ENCODE measurements around the gene EPHX1.

Gene EPHX1

GRCh38 chr1:225861834-225862580 lies 52.1 kb downstream of the EPHX1 start:
- no peak for DNase-seq (ENCODE audit: low spot score)

DNA sequence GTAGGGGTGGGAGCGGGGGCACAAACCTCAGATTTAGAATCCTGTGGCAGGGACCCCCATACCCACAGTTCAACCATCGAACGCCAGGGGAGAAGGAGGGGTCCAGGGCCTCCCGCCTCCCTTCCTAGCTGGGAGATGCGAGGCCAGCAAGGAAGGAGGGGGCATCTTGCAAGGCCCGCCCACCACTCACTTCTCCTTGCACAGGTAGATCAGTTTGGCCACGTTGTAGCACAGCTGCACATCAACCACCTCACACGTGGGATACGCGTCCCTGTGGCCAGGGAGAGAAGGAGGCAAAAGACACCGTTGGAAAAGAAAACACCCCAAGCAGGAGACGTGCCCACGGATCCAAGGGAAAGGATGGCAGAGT lies 52.6 kb downstream of the EPHX1 start:
- DNase-seq (ENCODE audit: low spot score) = no peak

DNA sequence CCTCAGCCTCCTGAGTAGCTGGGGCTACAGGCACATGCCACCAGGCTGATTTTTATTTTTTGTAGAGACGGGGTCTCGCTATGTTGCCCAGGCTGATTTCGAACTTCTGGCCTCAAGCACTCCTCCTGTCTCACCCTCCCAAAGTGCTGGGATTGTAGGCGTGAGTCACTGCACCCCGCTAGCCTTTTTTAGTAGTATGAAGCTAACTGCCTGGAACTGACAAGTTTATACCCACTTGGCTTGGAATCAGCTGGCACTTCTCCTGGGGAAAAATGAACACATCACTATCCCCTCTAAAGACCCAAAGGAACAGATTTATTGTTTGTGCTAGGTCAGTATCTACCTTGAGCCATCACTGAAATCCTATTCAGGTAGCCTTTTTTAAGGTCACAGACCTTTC lies 53.2 kb downstream of the EPHX1 start:
- no peak for DNase-seq (ENCODE audit: low spot score)

- no peak for DNase-seq (ENCODE audit: low spot score)
Measured at GRCh38 chr1:225865514-225865913, 55.6 kb downstream of the EPHX1 start.

GRCh38 chr1:225866061-225866837 lies 56.3 kb downstream of the EPHX1 start:
- DNase-seq (ENCODE audit: low spot score) = no peak

DNA sequence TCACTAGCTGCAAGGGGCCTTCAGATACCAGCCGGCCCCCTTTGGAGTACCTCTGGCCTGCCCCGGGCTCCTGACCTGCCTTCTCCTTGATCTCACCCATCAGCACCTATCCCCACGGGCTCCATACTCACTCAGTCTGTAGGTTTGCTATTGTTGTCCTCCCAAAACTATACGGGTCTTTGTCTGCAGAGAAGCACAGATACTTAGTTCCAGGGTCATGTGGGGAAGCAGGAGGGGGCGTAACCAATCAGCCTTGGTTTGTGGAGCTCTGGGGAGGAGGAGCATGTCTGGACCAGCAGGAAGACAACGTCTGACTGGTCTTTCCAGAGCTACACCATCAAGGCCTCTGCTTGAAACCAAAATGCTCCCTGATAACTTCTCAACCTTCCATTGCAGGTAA lies 57.1 kb downstream of the EPHX1 start:
- DNase-seq (ENCODE audit: low spot score) = no peak

DNA sequence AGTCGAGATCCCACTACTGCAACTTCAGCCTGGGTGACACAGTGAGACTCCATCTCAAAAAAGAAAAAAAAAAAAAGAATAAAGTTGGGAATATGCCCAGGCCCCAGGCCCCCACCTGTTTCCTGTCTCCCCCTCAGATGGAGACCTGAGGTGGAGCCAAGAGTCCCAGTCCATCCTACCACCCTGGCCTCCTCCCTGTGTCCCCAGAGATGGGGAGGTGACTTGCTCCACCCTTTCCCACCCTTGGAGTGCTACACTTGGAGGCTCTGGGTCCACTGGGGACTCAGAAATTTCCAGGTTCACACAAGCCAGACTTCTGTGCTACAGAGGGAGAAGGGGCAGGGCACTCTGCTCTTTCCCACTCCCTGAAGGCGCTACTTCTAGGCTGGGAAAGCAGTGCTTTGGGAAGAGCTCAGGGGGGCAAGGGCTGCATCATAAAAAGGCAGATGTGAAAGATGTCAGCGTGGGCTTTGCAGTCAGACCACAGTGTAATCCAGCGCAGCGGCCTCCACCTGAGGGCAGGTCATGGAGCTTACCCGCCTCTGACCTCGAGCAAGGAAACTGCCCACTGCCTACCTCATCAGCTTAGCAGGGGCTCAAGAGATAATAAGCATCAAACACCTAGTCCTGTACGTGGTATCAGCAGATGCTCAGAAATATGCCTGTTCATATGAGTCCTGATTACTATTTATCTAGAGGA lies 58.9 kb downstream of the EPHX1 start:
- no peak for DNase-seq (ENCODE audit: low spot score)

GRCh38 chr1:225870911-225871310 lies 61.0 kb downstream of the EPHX1 start:
- no peak for DNase-seq (ENCODE audit: low spot score)

GRCh38 chr1:225871359-225872074 lies 61.6 kb downstream of the EPHX1 start:
- no peak for DNase-seq (ENCODE audit: low spot score)

- no peak for DNase-seq (ENCODE audit: low spot score)
Measured at GRCh38 chr1:225872075-225872430, 62.1 kb downstream of the EPHX1 start.

- no peak for DNase-seq (ENCODE audit: low spot score)
Measured at GRCh38 chr1:225873281-225873850, 63.4 kb downstream of the EPHX1 start.

GRCh38 chr1:225874431-225874830 lies 64.5 kb downstream of the EPHX1 start:
- DNase-seq (ENCODE audit: low spot score) = no peak

GRCh38 chr1:225875044-225875815 lies 65.3 kb downstream of the EPHX1 start:
- no peak for DNase-seq (ENCODE audit: low spot score)

- DNase-seq (ENCODE audit: low spot score) = no peak
Measured at GRCh38 chr1:225876900-225877510, 67.1 kb downstream of the EPHX1 start.

DNA sequence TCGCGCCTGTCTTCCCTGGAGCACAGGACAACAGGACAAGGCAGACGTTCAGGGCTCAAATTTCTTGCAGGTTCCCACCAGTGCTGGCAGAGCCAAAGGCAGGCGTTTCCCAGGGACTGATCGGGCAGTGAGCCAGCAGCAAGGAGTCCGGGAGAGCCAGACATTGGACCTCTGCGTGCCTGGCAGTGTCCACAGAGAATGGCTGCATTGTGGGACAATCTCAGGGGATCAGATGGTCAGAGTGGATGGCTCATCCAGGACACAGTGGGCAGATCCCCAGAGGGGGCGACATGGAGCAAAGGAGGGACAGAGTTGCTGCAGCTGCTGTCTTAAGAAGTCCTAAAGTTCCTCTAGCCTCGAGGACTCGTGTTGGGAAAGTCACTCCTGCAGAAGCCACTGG lies 67.7 kb downstream of the EPHX1 start:
- peak; percentile 48 for DNase-seq (ENCODE audit: low spot score)

- no peak for DNase-seq (ENCODE audit: low spot score)
Measured at GRCh38 chr1:225878282-225878681, 68.4 kb downstream of the EPHX1 start.

DNA sequence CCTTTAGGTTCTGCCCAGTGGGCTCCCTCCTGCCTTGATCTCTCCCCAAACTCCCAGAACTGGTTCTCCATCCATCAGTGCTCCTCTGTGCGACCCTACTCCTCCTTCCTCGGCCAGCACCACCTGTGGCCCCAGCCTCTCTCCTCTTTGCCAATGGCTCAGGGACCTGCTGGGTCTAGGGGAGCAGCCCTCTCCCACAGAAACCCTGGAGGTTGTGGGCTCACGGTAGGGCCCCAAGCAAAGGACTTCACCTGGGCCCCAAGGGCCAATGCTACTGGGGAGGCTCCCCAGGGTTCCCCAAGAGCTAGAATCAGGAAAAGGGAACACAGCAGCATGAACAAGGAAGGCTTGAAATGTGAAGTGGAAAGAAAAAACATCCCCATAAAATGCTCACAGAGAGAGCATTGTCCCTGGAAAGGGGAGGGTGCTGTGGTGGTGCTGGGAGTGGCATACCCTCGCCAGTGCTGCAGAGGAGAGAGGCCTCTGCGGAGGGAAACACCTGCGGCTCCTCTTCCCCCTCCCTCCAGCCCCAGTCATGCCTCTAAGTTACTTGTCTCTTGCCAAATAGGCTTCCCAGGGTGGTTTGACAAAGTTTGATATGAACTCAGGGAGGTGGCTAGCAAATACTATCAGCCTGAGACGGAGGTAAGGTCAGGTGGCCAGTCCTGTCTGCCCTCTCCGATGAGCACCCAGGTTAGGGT lies 69.7 kb downstream of the EPHX1 start:
- peak; percentile 17 for DNase-seq (ENCODE audit: low spot score)

DNA sequence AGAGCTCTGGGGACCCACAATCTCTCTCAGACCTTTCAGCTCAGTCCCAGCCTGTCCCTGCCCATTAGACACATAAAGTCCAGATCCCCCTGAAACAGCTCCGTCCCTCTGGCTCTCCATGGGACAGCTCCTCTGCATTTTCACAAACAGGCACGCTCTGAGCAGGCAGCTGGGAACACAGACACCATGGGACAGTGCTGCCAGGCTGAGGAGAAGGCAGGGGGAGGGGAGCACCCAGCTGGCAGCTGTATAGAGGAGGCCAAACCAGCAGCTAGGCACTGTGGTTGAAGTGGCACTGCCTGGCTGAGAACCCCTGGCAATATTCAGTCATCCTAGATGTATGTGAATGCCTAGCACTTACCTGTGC lies 70.3 kb downstream of the EPHX1 start:
- no peak for DNase-seq (ENCODE audit: low spot score)

- DNase-seq (ENCODE audit: low spot score) = peak; percentile 12
Measured at GRCh38 chr1:225880636-225881035, 70.7 kb downstream of the EPHX1 start.
